SW480 (cell line): Measurements from ENCODE around the gene SLC35E4.
A peak's percentile ranks its signal among the peaks of the same experiment; 100 is the strongest.
"Not testable (repeated sequence)": the region's sequence is repeated elsewhere in the genome, so short reads cannot be mapped to it uniquely, and the experiment has no call there.

Experiments
- DNase-seq: peaks from one replicate; pipeline ENCODE4 v3.0.0-alpha.2; 2016; ENCODE audit warnings: low spot score

The SLC35E4 gene

GRCh38 chr22:30635273-30636225 lies at the start of gene SLC35E4:
SLC35E4 (plus strand) TSS chr22:30635781; CDS start chr22:30636451, 670 bp downstream.
- peak; percentile 81 for DNase-seq

GRCh38 chr22:30586414-30586813 lies 49.2 kb upstream of the SLC35E4 start:
- DNase-seq, result no peak

GRCh38 chr22:30591191-30591587 lies 44.4 kb upstream of the SLC35E4 start:
- no peak for DNase-seq

- peak; percentile 98 for DNase-seq
Observed at GRCh38 chr22:30591588-30592359, 43.8 kb upstream of the SLC35E4 start, which contains the start of gene PES1. PES1 (minus strand) TSS chr22:30591910; CDS start chr22:30591833, 77 bp downstream.

- DNase-seq, result not testable (repeated sequence)
Observed at GRCh38 chr22:30592360-30592713, 43.2 kb upstream of the SLC35E4 start.

- DNase-seq, result no peak
Observed at GRCh38 chr22:30596199-30596598, 39.4 kb upstream of the SLC35E4 start.

- no peak for DNase-seq
Observed at GRCh38 chr22:30596886-30597285, 38.7 kb upstream of the SLC35E4 start.

GRCh38 chr22:30598986-30599385 lies 36.6 kb upstream of the SLC35E4 start:
- DNase-seq, result no peak

GRCh38 chr22:30600921-30601320 lies 34.7 kb upstream of the SLC35E4 start:
- no peak for DNase-seq

- no peak for DNase-seq
Observed at GRCh38 chr22:30601464-30601863, 34.1 kb upstream of the SLC35E4 start.

GRCh38 chr22:30602049-30602448 lies 33.5 kb upstream of the SLC35E4 start:
- DNase-seq, result peak; percentile 43

- no peak for DNase-seq
Observed at GRCh38 chr22:30603801-30604200, 31.8 kb upstream of the SLC35E4 start.

GRCh38 chr22:30604723-30605122 lies 30.9 kb upstream of the SLC35E4 start:
- DNase-seq, result no peak

- peak; percentile 41 for DNase-seq
Observed at GRCh38 chr22:30605449-30606110, 30.0 kb upstream of the SLC35E4 start.

- DNase-seq, result peak; percentile 52
Observed at GRCh38 chr22:30606455-30607299, 28.9 kb upstream of the SLC35E4 start, which contains the start of gene TCN2. TCN2 (plus strand) TSS chr22:30607174; CDS start chr22:30607332, 158 bp downstream.

- no peak for DNase-seq
Observed at GRCh38 chr22:30607300-30607930, 28.2 kb upstream of the SLC35E4 start.

GRCh38 chr22:30607939-30608338 lies 27.6 kb upstream of the SLC35E4 start:
- DNase-seq, result no peak

GRCh38 chr22:30609260-30610185 lies 26.1 kb upstream of the SLC35E4 start:
- peak; percentile 61 for DNase-seq

- no peak for DNase-seq
Observed at GRCh38 chr22:30610299-30610698, 25.3 kb upstream of the SLC35E4 start.

- no peak for DNase-seq
Observed at GRCh38 chr22:30611197-30611596, 24.4 kb upstream of the SLC35E4 start.
